GM21447 (cell line): Measurements from ENCODE around the gene FSHR.

Experiments
- ATAC-seq: cut with Tn5 transposase; IDR thresholded peaks from one replicate; pipeline ENCODE4 v1.9.1; 2021; ENCODE audit not compliant: unreplicated experiment

FSHR gene

DNA sequence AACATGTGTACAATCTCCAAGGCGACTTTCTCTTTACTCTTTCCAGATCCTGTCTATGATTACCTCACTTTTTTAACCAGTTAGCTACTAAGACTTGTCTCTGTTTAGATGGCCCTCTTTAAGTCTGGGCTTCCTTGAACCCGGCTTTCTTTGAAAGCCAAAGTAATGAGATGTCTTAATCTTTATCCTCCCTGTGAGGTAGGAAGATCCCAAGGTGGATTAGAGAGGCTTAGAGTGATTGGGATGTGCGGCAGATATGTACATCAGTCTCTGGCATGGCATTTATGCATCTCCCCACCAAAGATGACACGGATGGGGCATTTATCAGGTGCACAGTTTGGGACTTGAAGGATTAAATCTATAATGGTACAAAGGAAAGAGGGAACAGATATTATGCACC lies 186.3 kb downstream of the FSHR start:
- no peak for ATAC-seq

- ATAC-seq: no peak
Measured at GRCh38 chr2:48965204-48965603, 189.1 kb downstream of the FSHR start.

DNA sequence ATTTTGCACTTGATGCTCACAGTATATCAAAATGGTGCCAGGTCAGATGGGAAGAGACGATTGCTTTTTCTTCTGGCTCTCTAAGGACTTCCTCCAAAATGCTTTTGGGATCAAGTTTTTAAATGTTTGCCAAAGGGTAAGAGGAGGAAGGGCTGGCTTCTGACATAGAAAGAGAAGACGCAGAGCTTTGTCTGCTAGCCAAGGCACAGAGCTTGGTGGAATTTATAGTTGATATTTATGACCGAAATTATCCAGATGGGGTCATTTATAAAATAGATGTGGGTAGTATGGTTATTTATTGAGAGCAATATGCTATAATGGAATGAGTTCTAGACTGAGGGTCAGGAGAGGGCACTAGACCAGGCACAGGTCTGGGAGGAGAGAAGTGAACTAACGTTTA lies 193.3 kb downstream of the FSHR start:
- no peak for ATAC-seq

DNA sequence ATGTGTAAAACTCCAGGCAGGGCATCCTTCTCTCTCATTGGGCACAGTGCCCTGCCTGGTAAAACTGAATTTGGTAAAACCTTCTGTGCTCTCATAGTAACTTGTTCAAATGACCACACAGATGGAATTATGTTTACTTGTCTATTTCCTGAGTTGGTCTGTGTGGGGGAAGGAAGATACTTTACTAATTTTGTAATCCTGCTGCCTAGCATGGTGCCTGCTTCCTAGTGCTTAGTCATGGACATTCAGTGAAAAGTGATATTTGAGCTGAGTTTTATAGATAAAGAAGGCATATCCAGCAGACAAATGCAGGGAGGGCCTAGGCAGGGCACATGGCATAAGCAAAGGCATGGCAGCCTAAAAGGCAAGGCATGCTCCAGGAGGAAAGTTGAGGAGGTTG lies 199.4 kb downstream of the FSHR start:
- no peak for ATAC-seq

DNA sequence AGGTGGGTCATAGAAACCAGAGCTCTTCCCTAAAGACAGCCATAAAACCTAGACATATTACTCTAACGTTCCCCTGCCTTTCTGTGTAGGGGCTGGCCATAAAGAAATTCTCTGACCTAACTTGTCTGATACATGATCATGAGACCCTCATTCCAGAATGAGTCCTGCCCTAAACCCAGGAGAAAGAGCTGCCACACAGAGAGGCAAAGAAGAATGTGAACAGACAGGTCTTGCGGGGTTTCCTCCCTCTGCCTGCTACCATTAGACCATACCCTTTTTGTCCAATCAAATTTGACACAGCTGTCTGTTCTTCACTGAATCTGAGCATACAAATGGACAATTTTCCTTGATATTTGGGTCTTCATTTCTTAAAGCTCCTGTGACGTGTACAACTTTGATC lies 200.0 kb downstream of the FSHR start:
- no peak for ATAC-seq

DNA sequence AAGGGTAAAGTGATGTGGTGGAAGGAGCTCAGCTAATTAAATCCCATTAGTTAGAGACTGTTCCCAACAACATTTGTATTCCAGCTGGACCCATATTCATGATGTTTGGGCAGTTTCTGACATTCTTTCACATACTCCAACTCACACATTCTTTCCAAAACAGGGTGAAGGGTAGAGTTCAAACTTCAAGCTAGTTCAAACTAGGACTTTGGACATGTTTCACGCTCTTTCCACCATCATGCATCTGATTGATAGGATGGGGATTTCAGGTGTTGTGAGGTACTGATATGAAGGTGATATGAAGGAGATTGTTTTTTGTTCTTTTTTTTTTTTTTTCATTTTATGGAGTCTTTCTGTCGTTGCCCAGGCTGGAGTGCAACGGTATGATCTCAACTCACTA lies 201.7 kb downstream of the FSHR start:
- no peak for ATAC-seq

DNA sequence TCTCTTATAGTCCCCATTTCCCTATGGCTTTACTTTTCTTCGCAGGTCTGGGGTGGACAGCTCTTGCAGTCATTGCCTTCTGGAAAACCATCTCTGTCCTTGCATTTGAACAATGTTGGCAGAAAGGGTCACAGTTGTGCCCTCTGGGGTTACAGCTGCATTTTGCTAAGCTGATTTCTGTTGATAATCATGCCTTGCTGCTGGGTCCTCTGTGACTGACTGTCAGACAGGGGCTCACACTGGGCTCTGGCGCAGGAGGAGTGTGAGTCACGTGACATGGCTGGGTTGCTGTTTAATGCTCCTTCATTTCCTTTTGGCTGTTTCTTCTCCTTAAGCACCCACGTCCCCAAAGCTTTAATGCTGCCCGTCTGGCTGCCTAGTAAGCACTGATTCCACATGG lies 202.2 kb downstream of the FSHR start:
- no peak for ATAC-seq

DNA sequence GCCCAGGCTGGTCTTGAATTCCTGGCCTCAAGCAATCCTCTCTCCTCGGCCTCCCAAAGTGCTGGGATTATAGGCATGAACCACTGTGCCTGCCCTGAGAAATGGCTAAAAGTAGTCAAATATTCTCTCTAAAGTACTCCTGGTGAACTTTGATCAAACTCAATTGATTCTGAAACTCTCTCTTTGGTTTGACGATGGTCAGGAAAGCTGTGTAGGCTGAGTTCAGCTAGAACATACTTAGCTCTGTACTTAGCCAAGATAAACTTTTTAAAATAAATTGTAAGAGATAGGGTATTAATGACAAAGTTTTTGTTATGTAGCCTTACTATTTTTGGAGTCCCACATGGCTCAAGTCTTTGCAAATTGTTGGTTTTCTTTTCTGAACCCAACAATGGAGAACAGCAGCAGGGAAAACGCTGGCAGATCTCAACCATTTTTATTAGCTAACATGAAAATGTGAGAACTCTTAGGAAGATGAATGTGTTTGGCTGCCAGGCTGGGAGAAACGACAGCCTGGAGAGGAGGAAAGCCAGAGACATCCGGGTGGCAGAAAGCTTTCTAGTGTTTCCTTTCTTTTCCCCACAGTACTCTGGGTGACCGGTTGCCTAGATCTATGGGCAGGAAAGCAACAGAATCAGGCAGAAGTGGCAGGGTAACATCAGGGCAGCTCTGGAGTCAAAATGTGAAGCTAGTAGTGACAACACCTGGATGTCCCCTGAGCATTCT lies 205.8 kb downstream of the FSHR start:
- no peak for ATAC-seq

DNA sequence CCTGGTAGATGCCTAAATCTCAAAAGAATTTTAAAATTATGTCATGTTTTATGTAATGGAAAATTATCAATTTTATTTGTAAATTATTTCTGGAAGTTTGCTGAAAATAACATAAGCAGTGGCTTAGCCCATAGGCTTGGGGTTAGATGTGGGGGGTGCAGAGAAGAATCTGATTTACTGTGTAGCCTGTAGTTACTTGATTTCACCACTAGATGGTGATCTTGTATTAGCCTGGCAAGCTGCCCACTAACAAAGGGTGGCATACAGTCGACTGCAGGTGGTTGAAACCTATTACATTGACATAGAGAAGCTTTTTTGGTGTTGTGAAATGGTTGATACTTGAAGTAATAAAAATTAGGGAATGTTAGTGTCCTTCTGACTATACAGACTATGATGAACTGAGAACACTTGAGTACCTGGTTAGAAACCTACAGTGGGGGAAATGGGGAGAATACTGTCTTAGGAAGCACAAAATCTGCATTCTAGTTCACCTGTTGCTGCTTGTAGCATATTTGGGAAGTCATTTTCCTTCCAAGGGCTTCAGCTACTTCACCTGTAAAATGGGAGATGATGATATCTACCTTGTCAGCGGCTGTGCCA lies 207.8 kb downstream of the FSHR start:
- peak; percentile 89 for ATAC-seq

DNA sequence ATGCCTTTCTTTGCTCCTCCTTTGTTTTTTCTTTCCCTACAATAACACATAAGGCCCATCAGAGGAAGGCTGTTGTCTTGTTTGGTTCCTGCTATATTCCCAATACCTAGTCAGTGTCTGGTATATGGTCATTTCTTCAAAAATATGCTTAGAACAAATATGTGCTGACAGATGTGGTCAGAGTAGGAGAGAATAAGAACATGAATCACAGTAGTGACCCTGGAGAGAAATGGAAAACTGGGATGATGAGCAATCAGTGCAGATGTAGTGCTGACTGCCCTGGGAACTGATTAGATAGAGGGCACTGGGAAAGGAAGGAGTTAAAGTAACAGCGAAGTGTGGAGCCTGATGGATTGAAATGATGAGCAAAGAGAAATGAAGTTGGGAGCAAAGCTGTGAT lies 209.4 kb downstream of the FSHR start:
- ATAC-seq: no peak

DNA sequence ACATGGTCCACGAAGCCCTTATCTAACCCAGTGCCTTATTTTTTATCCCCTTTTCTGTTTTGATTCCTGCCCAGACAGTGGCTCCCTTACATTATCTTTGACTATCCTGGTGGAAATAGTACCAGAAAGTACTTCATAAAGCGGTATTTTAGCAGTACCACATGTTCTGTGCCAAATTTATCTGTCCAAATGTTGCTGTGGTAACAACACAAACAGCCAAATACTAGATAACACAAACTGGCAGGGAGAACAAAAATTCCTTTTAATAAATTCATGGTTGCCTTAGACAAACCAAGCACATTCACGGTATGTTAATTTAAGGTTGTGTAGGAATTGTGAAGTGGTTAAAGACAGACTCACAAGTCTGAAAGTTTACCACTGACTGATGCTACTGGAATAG lies 210.9 kb downstream of the FSHR start:
- ATAC-seq: no peak

- ATAC-seq: no peak
Measured at GRCh38 chr2:48941908-48942307, 212.4 kb downstream of the FSHR start.

- no peak for ATAC-seq
Measured at GRCh38 chr2:48941456-48941855, 212.9 kb downstream of the FSHR start.

GRCh38 chr2:48940606-48941005 lies 213.7 kb downstream of the FSHR start:
- no peak for ATAC-seq

GRCh38 chr2:48939232-48939631 lies 215.1 kb downstream of the FSHR start:
- no peak for ATAC-seq

DNA sequence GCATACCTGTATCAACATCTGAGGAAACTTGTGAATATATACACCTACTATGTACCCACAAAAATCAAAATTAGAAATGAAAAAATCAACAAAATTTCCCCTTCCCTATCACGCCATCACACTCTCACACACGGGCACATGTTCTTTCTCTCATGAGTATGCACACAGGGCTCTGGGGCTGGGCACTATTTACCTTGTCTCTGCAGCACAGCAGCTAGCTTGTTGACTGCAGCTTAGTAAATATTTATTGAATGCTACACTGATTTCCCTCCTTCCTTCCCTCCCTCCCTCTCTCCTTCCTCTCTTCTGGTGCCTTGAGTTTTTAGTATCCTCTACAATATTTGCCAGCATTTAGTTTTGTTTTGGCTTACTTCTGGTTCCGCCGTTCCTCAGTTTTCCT lies 216.1 kb downstream of the FSHR start:
- ATAC-seq: no peak

- ATAC-seq: no peak
Measured at GRCh38 chr2:48934807-48935206, 219.5 kb downstream of the FSHR start.

DNA sequence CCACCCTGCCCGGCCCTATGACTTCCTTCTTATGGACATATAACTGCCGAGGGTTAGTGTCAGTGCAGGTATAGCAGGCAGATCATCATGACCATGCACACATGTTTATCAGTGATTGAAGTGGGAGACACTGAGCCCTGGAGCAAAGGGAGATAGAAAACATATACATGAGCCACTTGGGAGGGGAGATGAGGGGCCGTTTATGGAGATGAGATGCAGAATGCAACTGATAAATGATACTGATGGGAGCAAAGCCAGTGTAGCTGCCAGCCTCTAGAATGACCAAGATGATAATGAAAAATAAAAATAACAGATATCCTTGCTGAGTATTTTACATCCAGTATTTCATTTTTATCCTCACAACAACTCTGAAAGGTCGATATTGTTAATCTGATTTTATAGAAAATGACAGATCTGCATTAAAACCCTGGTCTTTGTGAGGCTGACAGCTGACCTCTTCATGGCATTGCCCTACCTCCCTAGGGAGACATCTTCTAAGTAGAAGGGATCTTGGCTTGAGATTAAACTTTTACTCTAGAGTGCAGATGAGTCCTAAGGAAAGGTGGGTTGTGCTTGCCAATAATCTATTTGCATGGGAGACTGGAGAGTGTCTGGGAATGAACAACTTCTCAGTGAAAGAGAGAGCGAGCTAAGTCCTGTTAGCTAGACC lies 220.4 kb downstream of the FSHR start:
- no peak for ATAC-seq

- no peak for ATAC-seq
Measured at GRCh38 chr2:48932667-48933066, 221.6 kb downstream of the FSHR start.

DNA sequence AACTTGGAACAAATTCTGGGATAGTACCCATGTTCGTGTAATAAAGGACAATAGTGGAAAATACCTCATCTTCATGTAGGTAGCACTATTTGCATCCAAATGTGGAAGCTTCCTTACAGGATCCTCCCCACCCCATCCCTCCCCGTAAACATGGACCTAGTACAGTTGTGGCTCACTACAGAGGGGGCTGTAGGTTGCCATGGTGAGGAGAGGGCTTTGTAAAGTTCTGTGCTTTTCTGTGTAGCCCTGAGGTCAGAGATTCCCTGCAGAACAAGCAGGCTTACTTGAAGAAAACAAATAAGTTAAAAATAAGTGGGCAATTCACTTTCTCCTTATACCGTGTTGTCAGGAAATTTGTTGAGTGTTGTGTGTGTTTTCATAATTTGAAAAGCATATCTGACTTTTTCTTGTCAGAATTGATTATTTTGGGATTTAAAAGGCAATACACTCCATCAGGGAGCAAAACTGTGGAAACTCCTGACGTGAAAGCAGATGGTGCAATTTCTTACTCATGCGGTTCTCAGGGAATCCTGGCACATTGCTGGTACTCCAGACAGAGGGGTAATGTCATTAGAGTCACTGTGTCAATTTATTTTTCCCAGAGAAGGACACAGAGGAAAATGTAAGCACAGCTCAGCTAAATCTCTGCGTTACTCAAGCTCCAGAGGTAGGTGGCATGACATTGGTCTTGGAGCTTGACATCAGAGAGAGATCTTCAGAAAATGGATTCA lies 224.6 kb downstream of the FSHR start:
- ATAC-seq: no peak

- ATAC-seq: peak; percentile 75
Measured at GRCh38 chr2:48927355-48927754, 227.0 kb downstream of the FSHR start.

DNA sequence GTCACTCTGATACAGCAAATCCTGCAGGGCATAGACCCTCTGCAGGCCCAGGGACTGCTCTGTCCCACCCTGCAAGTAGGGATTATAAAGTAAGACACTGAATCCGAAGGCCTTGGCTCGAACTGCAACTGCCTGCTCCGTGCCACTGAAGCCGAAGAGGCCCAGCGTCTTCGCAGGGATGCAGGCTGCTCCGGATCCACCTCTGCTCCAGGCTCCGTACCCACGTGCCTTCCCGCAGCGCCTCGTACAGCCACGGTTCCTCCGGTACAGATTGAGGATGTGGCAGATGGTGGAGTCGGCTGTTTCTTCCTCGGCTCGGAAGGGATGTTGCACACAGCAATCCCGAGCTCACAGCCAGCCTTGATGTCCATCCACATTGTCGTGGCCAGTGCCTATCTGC lies 238.4 kb downstream of the FSHR start:
- no peak for ATAC-seq
